ENCODE measurements around the gene DSE. TPM values are rescaled to one million over a fixed set of nuclear protein-coding genes. Genes with fewer than 3 reads are reported as not detected.

The DSE gene
- total RNA-seq, 2 experiments from 2014 or later: 5.6 TPM

DNA sequence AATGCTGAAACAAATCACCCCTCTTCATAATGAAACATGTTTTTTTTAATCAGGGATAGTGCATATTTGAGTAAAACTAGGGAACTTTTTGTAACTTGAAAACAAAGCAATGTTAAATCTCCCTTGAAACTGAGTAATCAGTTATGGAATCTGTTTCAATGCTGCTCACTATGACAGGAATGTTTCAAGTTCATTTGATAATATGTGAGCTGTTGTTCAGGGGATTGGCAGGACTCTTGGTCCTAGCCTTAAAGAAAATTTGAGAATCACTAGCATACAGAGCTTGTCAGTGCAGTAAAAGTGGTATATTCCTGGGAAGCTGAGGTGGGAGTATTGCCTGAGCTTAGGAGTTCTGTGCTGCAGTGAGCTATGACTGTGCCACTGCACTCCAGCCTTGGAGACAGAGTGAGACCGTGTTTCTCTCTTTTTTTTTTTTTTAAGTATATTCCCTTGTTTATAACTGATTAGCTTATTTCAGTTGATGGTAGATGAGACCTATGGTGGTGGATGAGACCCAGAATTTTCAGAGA is 68.8 kb downstream of the DSE start:
- intact Hi-C loops (cut with DNase I, micrococcal nuclease): no loop called here
- H3K36me3 Mint-ChIP-seq (ENCODE audit: low read depth): no peaks in the 10 kb centered on the region
- ChIA-PET POLR2A (interaction anchor here (0.8 kb wide), 1 partner anchor 167 kb away, joined by 3 read pairs; no protein-coding TSS in a partner anchor), CTCF (interaction anchor here (0.6 kb wide), 1 partner anchor 24 kb away, joined by 4 read pairs; no protein-coding TSS in a partner anchor)
- peak; percentile 23 for ATAC-seq
- no peak overlapping the region for H3K27ac Mint-ChIP-seq
- peaks cover 4% of the 10 kb centered on the region for H3K4me1 Mint-ChIP-seq
- H3K4me3 Mint-ChIP-seq: no peak overlapping the region
- H3K27me3 Mint-ChIP-seq: peaks cover 10% of the 10 kb centered on the region
- no peak for DNase-seq
- no peaks in the 10 kb centered on the region for H3K9me3 Mint-ChIP-seq (ENCODE audit: low read depth)

DNA sequence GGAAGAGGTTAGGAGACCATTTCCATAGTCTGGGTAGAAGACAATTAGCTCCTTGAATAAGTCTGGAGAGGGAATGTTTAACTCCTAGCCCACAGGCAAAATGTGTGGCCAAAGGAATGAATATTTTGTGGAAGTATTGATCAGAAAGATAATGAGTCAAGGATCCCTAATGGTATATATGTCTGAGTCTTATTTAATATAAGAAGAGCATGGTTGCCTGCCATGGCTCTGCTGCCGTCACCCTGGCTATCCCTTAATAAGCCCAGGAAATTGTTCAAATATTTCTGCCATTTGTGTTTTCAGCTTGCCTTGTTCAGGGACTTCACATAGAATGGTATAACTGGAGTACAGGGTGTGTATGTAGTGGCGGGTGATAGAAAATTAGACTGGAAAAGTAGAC is 72.4 kb downstream of the DSE start:
- intact Hi-C loops (cut with DNase I, micrococcal nuclease): no loop called here
- Mint-ChIP-seq H3K4me1 (peaks cover 9% of the 10 kb centered on the region), H3K36me3 (ENCODE audit: low read depth) (no peaks in the 10 kb centered on the region), H3K27ac (no peak overlapping the region), H3K4me3 (no peak overlapping the region), H3K27me3 (peaks cover 15% of the 10 kb centered on the region), H3K9me3 (ENCODE audit: low read depth) (no peaks in the 10 kb centered on the region)
- DNase-seq: no peak
- no peak for ATAC-seq
- ChIA-PET CTCF (interaction anchor here (1.3 to 1.4 kb wide), 2 partner anchors 20 to 155 kb away, joined by 3 to 4 read pairs; no protein-coding TSS in a partner anchor), POLR2A (no interaction called here)

DNA sequence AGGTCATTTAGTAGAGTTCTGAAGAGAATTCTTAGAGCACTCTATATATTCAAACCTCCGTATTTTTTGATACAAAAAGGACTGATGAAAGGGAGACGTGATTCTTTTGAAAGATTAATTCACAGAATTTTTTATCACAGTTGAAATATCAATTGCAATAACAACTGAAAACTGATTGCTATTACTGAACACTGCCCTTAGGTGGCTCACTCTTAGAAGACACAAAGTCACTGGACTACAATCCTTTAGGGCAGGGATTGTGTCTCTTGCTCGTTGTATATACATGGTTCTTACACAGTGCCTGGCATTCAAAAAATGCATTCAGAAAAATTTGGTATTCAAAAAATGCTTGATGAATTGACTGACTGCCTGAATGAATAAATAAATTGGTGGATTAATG is 73.3 kb downstream of the DSE start:
- H3K4me3 Mint-ChIP-seq: no peak overlapping the region
- H3K27me3 Mint-ChIP-seq: peaks cover 18% of the 10 kb centered on the region
- ATAC-seq (peak; percentile 75), DNase-seq (no peak)
- intact Hi-C loops (cut with DNase I, micrococcal nuclease): loop anchor here (1.0 to 2.0 kb wide), 2 partner anchors 88 to 89 kb away; no protein-coding TSS in a partner anchor
- H3K27ac Mint-ChIP-seq: no peak overlapping the region
- POLR2A ChIA-PET: no interaction called here
- CTCF ChIA-PET: interaction anchor here (0.6 to 2.2 kb wide), 5 partner anchors 10 to 156 kb away, joined by 3 to 10 read pairs (median 3); no protein-coding TSS in a partner anchor
- H3K36me3 Mint-ChIP-seq (ENCODE audit: low read depth): no peaks in the 10 kb centered on the region
- peaks cover 9% of the 10 kb centered on the region for H3K4me1 Mint-ChIP-seq
- no peaks in the 10 kb centered on the region for H3K9me3 Mint-ChIP-seq (ENCODE audit: low read depth)

DNA sequence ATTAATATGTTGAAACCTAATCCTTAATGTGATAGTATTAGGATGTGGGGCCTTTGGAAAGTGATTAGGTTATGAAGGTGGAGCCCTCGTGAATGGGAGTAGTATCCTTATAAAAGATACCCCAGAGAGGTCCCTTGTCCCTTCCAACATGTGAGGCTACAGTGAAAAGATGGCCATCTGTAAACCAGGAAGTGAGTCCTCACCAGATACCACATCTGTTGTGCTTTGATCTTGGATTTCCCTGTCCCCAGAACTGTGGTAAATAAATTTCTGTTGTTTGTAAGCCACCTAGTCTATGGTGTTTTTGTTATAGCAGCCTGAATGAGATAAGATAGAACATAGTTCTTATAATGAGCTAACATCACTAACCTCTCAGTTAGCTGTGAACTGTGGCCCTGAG is 73.8 kb downstream of the DSE start:
- ATAC-seq (no peak), DNase-seq (no peak)
- peaks cover 9% of the 10 kb centered on the region for H3K4me1 Mint-ChIP-seq
- no peak overlapping the region for H3K27ac Mint-ChIP-seq
- H3K9me3 Mint-ChIP-seq (ENCODE audit: low read depth): no peaks in the 10 kb centered on the region
- POLR2A ChIA-PET: no interaction called here
- no peaks in the 10 kb centered on the region for H3K36me3 Mint-ChIP-seq (ENCODE audit: low read depth)
- H3K27me3 Mint-ChIP-seq: peaks cover 19% of the 10 kb centered on the region
- no peak overlapping the region for H3K4me3 Mint-ChIP-seq
- CTCF ChIA-PET: interaction anchor here (0.6 to 2.2 kb wide), 5 partner anchors 9 to 157 kb away, joined by 3 to 10 read pairs (median 3); no protein-coding TSS in a partner anchor
- intact Hi-C loops (cut with DNase I, micrococcal nuclease): loop anchor here (1.0 to 2.0 kb wide), 2 partner anchors 88 kb away; no protein-coding TSS in a partner anchor

DNA sequence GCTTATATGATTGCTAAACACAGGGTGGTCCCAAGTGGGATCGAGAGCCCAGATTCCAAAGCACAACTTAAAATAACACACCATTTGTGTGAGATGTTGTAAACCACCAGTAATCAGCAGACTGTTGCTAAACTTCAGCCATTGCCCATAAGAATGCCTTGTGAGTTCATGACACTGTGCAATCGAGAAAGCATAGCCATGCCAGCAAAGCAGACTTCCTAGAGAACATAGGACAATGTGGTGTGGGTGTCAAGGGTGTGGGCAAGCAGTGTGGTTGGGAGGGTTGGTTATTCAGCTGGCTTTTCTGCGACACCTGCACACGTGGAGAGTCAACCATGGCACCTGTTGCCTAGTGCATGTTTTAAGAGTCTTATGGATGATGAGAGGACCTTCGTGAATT is 74.4 kb downstream of the DSE start:
- ATAC-seq (no peak), DNase-seq (no peak)
- H3K36me3 Mint-ChIP-seq (ENCODE audit: low read depth): no peaks in the 10 kb centered on the region
- ChIA-PET CTCF (interaction anchor here (0.6 to 2.2 kb wide), 4 partner anchors 11 to 157 kb away, joined by 3 to 10 read pairs (median 3); no protein-coding TSS in a partner anchor), POLR2A (no interaction called here)
- H3K27ac Mint-ChIP-seq: no peak overlapping the region
- H3K4me1 Mint-ChIP-seq: peaks cover 9% of the 10 kb centered on the region
- H3K27me3 Mint-ChIP-seq: peaks cover 20% of the 10 kb centered on the region
- H3K4me3 Mint-ChIP-seq: no peak overlapping the region
- intact Hi-C loops (cut with DNase I, micrococcal nuclease): loop anchor here in 1 of 2 experiments (2.0 kb wide), 1 partner anchor 88 kb away; no protein-coding TSS in a partner anchor
- no peaks in the 10 kb centered on the region for H3K9me3 Mint-ChIP-seq (ENCODE audit: low read depth)

DNA sequence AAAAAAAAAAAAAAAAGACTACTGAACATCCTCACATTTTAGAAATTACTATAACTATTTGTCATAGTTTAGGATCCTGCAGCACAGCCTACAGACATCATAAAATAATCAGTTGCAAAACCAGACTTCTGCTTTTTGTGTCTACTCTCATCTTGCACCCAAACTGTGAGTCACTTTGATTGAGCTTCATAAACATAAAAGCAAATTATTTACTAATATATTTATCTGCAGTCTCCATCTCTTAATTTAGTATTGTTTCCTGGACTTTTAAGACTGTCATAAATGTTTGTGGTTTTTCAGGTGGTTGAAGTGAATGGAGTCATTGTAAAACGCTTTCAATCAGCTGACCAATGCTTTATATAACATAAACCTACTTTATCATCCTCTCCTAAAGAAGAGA is 75.7 kb downstream of the DSE start:
- no peak for DNase-seq
- Mint-ChIP-seq H3K36me3 (ENCODE audit: low read depth) (no peaks in the 10 kb centered on the region), H3K9me3 (ENCODE audit: low read depth) (no peaks in the 10 kb centered on the region), H3K4me1 (peaks cover 13% of the 10 kb centered on the region), H3K27ac (no peak overlapping the region), H3K4me3 (no peak overlapping the region), H3K27me3 (peaks cover 24% of the 10 kb centered on the region)
- no peak for ATAC-seq
- ChIA-PET POLR2A (interaction anchor here (0.6 kb wide), 3 partner anchors 13 to 310 kb away, joined by 3 to 6 read pairs (median 5); no protein-coding TSS in a partner anchor), CTCF (interaction anchor here (0.9 to 1.6 kb wide), 3 partner anchors 9 to 114 kb away, joined by 3 to 6 read pairs (median 3); no protein-coding TSS in a partner anchor)
- intact Hi-C loops (cut with DNase I, micrococcal nuclease): no loop called here

DNA sequence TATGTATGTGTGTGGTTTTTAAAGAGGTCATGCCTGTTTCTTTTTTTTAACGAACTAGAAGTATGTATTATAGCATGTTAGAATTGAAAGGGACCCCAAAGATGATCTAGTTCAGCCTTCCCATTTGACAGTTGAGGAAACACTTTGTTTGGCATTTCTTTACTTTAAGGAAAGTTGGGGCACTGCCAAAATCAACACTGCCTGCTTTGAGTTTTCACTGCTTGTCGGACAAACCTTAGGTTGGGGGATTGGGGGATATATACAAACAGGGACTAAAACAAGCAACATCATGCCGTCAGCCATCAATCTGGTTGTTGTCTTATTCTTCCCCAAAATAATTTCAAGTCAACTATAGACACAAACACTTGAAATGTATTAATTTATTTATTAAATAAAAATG is 76.3 kb downstream of the DSE start:
- Mint-ChIP-seq H3K36me3 (ENCODE audit: low read depth) (no peaks in the 10 kb centered on the region), H3K4me1 (peaks cover 16% of the 10 kb centered on the region), H3K27ac (no peak overlapping the region), H3K27me3 (peaks cover 24% of the 10 kb centered on the region), H3K9me3 (ENCODE audit: low read depth) (no peaks in the 10 kb centered on the region), H3K4me3 (no peak overlapping the region)
- ATAC-seq (no peak), DNase-seq (no peak)
- POLR2A ChIA-PET: interaction anchor here (0.6 kb wide), 2 partner anchors 151 to 311 kb away, joined by 5 to 6 read pairs; no protein-coding TSS in a partner anchor
- CTCF ChIA-PET: interaction anchor here (1.0 to 1.6 kb wide), 3 partner anchors 8 to 88 kb away, joined by 3 to 6 read pairs (median 3); no protein-coding TSS in a partner anchor
- intact Hi-C loops (cut with DNase I, micrococcal nuclease): no loop called here

DNA sequence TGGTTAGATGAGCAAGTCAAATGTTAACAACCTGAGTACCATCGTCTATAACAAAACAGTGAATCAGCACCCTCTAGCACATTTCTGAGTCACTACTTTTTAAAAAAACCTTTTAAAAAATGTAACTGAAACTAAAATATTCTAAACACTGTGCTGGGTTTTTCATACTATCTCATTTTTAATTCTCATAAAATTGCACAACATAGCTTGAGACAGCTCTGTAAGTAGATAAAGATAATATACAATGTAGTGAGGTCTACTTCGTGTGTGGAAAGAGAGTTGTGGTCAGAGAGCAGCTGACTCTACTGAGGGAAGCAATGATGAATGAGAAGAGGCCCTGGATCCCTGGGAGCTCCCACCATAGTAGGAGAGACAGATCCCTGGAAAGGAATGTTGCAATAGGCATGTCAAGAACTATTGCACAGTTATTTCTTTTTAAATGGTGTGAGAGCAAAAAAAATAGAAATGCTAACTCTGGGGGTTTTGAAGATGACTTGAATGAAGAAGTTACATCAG is 76.8 kb downstream of the DSE start:
- ChIA-PET CTCF (interaction anchor here (1.0 to 1.1 kb wide), 2 partner anchors 14 to 88 kb away, joined by 3 read pairs; no protein-coding TSS in a partner anchor), POLR2A (no interaction called here)
- Mint-ChIP-seq H3K4me1 (peaks cover 16% of the 10 kb centered on the region), H3K27ac (no peak overlapping the region), H3K9me3 (ENCODE audit: low read depth) (no peaks in the 10 kb centered on the region), H3K36me3 (ENCODE audit: low read depth) (no peaks in the 10 kb centered on the region), H3K4me3 (no peak overlapping the region), H3K27me3 (peaks cover 19% of the 10 kb centered on the region)
- no peak for DNase-seq
- intact Hi-C loops (cut with DNase I, micrococcal nuclease): no loop called here
- ATAC-seq: peak; percentile 53

DNA sequence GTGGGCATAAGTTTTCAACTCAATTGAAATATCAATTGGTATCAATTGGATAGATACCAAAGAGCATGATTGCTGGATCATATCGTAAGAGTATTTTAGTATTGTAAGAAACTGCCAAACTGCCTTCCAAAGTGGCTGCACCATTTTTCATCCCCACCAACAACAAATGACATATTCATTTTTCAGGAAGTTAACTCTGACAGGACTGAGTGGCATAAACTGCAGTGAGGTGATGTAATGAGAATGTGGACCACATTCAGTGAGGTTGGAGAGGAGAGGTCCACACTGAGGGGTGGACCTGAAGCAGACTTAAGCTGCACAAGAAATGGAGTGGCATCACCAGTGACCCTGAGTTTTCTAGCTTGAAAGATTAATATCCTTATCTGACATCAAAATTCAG is 78.8 kb downstream of the DSE start:
- intact Hi-C loops (cut with DNase I, micrococcal nuclease): no loop called here
- POLR2A ChIA-PET: no interaction called here

DNA sequence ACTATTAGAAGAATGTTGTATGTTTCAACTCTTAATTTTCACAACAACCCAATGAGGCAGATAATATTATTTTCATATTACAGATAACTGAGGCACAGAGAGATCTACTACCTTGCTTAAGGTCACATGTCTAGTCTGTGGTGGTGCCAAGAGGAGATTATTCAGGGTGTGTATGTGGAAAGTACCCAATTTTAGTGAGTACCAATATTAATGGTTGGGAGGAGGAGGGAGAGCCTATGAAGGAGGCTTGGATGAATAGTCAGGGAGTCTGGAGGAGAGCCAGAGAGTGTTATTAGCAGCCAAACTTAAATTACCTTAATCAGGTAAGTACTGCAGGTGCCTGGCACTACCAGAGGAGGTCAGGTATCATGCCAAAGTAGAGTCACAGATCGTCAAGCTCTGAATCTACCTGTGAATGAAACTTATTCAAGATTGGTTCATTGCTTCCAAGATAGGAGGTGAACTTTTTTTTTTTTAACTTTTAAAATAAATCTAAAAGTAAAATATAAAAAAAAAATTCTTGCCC is 79.5 kb downstream of the DSE start:
- ChIA-PET POLR2A (no interaction called here), CTCF (no interaction called here)
- no peaks in the 10 kb centered on the region for H3K9me3 Mint-ChIP-seq (ENCODE audit: low read depth)
- no peak for ATAC-seq
- H3K4me1 Mint-ChIP-seq: peaks cover 10% of the 10 kb centered on the region
- intact Hi-C loops (cut with DNase I, micrococcal nuclease): no loop called here
- H3K27me3 Mint-ChIP-seq: peaks cover 18% of the 10 kb centered on the region
- H3K27ac Mint-ChIP-seq: no peak overlapping the region
- no peak overlapping the region for H3K4me3 Mint-ChIP-seq
- no peak for DNase-seq
- H3K36me3 Mint-ChIP-seq (ENCODE audit: low read depth): no peaks in the 10 kb centered on the region

More for the DNA sequence above, 78.8 kb downstream of the DSE start:
- peaks cover 12% of the 10 kb centered on the region for H3K4me1 Mint-ChIP-seq
- ATAC-seq (no peak), DNase-seq (no peak)
- H3K9me3 Mint-ChIP-seq (ENCODE audit: low read depth): no peaks in the 10 kb centered on the region
- H3K36me3 Mint-ChIP-seq (ENCODE audit: low read depth): no peaks in the 10 kb centered on the region
- H3K27me3 Mint-ChIP-seq: peaks cover 18% of the 10 kb centered on the region
- no peak overlapping the region for H3K27ac Mint-ChIP-seq
- CTCF ChIA-PET: no interaction called here
- no peak overlapping the region for H3K4me3 Mint-ChIP-seq

DNA sequence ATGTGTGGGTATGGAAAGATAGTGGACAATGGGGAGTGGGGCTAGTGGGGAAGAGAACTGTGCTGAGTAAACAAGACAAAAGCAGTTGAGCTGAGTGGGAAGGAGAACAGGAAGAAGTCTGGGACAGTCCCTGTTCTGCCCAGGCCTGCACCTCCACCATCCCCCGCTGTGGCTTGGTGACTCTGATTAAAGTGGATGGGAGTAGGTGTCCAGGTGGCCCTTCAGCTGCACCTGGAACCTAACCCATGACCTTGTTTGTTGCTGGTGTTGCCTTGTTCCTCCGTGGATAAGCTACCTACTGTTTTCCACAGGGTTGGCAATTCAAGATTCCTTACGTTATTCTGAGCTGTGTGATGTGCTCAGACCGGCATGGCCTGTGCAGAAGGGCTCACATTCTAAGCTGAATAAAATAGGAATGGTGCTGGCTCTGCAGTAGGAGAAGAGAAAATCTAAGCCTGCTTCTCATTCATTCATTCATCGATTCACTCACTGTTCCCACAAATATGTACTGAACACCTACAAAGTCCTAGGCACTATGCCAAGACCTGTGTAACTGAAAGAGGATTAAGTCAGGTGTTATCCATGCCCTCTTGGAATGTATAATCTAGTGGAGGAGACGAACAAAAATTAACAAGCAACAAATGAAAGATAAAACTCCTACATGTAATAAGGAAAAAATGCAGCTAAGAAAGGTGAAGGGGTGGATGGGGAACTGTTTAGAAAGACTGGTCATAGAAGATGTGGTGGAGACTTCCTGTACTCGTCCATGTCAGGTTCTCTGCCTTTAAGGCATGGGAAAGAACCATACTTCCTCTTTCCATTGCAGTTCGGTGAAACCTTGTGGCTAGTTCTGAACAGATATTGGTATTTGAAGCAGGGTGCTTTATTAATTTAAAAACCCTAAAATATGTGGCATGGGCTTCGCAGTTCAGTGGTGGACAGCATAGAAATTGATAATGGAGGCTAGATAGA is 80.3 kb downstream of the DSE start:
- Mint-ChIP-seq H3K4me3 (no peak overlapping the region), H3K27ac (peak overlapping the region; percentile 20), H3K9me3 (ENCODE audit: low read depth) (no peaks in the 10 kb centered on the region), H3K27me3 (peaks cover 20% of the 10 kb centered on the region), H3K4me1 (peaks cover 10% of the 10 kb centered on the region), H3K36me3 (ENCODE audit: low read depth) (no peaks in the 10 kb centered on the region)
- ChIA-PET POLR2A (no interaction called here), CTCF (no interaction called here)
- DNase-seq (peak; percentile 33), ATAC-seq (no peak)
- intact Hi-C loops (cut with DNase I, micrococcal nuclease): no loop called here
